ENCODE data around the gene TMEM17.

Gene TMEM17

GRCh38 chr2:62453955-62454354 lies 52.0 kb downstream of the TMEM17 start:
- Histone ChIP-seq H3K27ac (ENCODE audit: low read length) (no peak overlapping the region), H3K4me3 (ENCODE audit: low read depth in 1 of 2, low read length in 2 of 2) (no peak overlapping the region), H2AFZ (ENCODE audit: low read depth, low read length) (peak overlapping the region; percentile 28; the same call in 1 of the 2 replicates), H3K27me3 (ENCODE audit: insufficient read depth, low read length, poor library complexity) (peaks cover 8% of the 10 kb centered on the region), H3K4me1 (ENCODE audit: insufficient read depth, low read length) (peaks cover 13% of the 10 kb centered on the region), H3K4me2 (ENCODE audit: insufficient read depth, low read length) (no peak overlapping the region), H3K9me3 (ENCODE audit: insufficient read depth, low read length, severe bottlenecking) (no peaks in the 10 kb centered on the region), H4K20me1 (ENCODE audit: insufficient read depth, low read length) (no peaks in the 10 kb centered on the region), H3K9ac (ENCODE audit: low read depth, low read length) (no peak overlapping the region), H3K36me3 (ENCODE audit: insufficient read depth, low read length) (no peaks in the 10 kb centered on the region), H3K79me2 (ENCODE audit: insufficient read depth, low read length) (no peaks in the 10 kb centered on the region)
- ATAC-seq (ENCODE audit: insufficient read depth, low read depth) = no peak
- TF ChIP-seq EZH2 (IDR thresholded peaks at IDR 0.05; ENCODE audit: borderline replicate concordance, low read depth, low read length, severe bottlenecking) (no peak), CTCF (IDR thresholded peaks at IDR 0.05; ENCODE audit: borderline replicate concordance, extremely low read depth, low read length, poor library complexity, severe bottlenecking) (no peak)
- DNase-seq = no peak

- Histone ChIP-seq H3K9me3 (ENCODE audit: insufficient read depth, low read length, severe bottlenecking) (no peaks in the 10 kb centered on the region), H3K9ac (ENCODE audit: low read depth, low read length) (no peak overlapping the region), H3K27ac (ENCODE audit: low read length) (no peak overlapping the region), H3K4me1 (ENCODE audit: insufficient read depth, low read length) (peaks cover 13% of the 10 kb centered on the region), H3K79me2 (ENCODE audit: insufficient read depth, low read length) (no peaks in the 10 kb centered on the region), H3K4me2 (ENCODE audit: insufficient read depth, low read length) (no peak overlapping the region), H2AFZ (ENCODE audit: low read depth, low read length) (no peak overlapping the region; the same call in 1 of the 2 replicates), H3K36me3 (ENCODE audit: insufficient read depth, low read length) (no peaks in the 10 kb centered on the region), H3K4me3 (ENCODE audit: low read depth in 1 of 2, low read length in 2 of 2) (no peak overlapping the region), H4K20me1 (ENCODE audit: insufficient read depth, low read length) (no peaks in the 10 kb centered on the region), H3K27me3 (ENCODE audit: insufficient read depth, low read length, poor library complexity) (peaks cover 8% of the 10 kb centered on the region)
- TF ChIP-seq CTCF (IDR thresholded peaks at IDR 0.05; ENCODE audit: borderline replicate concordance, extremely low read depth, low read length, poor library complexity, severe bottlenecking) (no peak), EZH2 (IDR thresholded peaks at IDR 0.05; ENCODE audit: borderline replicate concordance, low read depth, low read length, severe bottlenecking) (no peak)
- DNase-seq = no peak
- ATAC-seq (ENCODE audit: insufficient read depth, low read depth) = no peak
These were observed 53.1 kb downstream of the TMEM17 start for GRCh38 chr2:62452701-62453454.

DNA sequence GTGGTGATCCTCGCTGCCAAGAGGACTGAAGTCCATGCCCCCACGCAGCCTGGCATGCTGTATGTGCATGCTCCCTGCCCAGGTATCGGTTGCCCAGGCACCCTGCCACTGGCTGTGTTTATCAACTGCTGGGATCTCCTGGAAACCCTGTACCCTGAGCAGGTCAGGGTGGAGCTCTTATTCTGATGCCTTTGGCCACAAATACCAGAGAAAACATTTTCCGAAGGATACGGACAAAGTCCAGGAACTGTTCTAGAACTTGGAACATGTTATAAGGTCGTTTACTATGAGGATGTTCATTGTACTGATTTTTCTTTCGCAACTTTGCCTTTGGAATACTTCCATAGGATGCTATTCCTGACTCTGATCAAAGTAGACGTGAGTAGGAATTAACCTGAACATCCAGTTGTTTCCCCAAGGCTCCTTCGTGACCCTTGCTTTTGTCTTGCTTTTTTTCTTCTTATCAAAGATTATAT lies 55.2 kb downstream of the TMEM17 start:
- DNase-seq (no peak), ATAC-seq (ENCODE audit: insufficient read depth, low read depth) (no peak)
- Histone ChIP-seq H4K20me1 (ENCODE audit: insufficient read depth, low read length) (no peaks in the 10 kb centered on the region), H2AFZ (ENCODE audit: low read depth, low read length) (no peak overlapping the region), H3K4me3 (ENCODE audit: low read depth in 1 of 2, low read length in 2 of 2) (no peak overlapping the region), H3K9ac (ENCODE audit: low read depth, low read length) (no peak overlapping the region), H3K4me1 (ENCODE audit: insufficient read depth, low read length) (no peaks in the 10 kb centered on the region), H3K9me3 (ENCODE audit: insufficient read depth, low read length, severe bottlenecking) (no peaks in the 10 kb centered on the region), H3K4me2 (ENCODE audit: insufficient read depth, low read length) (no peak overlapping the region), H3K27me3 (ENCODE audit: insufficient read depth, low read length, poor library complexity) (no peaks in the 10 kb centered on the region), H3K27ac (ENCODE audit: low read length) (no peak overlapping the region), H3K36me3 (ENCODE audit: insufficient read depth, low read length) (no peaks in the 10 kb centered on the region), H3K79me2 (ENCODE audit: insufficient read depth, low read length) (no peaks in the 10 kb centered on the region)
- TF ChIP-seq EZH2 (IDR thresholded peaks at IDR 0.05; ENCODE audit: borderline replicate concordance, low read depth, low read length, severe bottlenecking) (no peak), CTCF (IDR thresholded peaks at IDR 0.05; ENCODE audit: borderline replicate concordance, extremely low read depth, low read length, poor library complexity, severe bottlenecking) (no peak)
